Neural cell (in vitro differentiated cells): ENCODE measurements around the gene HDC.

ENCODE experiments used
- CTCF ChIP-seq: fragments of 450-650 bp; IDR thresholded peaks from 2 replicates; pipeline ENCODE4 v1.5.1; 2014; ENCODE audit warnings: antibody characterized with exemption, mild to moderate bottlenecking, moderate library complexity; ENCODE audit not compliant: poor library complexity, severe bottlenecking
- EP300 ChIP-seq: fragments of 450-650 bp; conservative IDR thresholded peaks from 2 replicates; pipeline ENCODE4 v1.6.1; 2014; ENCODE audit warnings: antibody characterized with exemption, mild to moderate bottlenecking, moderate library complexity; ENCODE audit not compliant: poor library complexity, severe bottlenecking
- EZH2 ChIP-seq: fragments of 200-600, 300-800 bp; shearing (Covaris generic), sonication (generic); IDR thresholded peaks from 2 replicates; pipeline ENCODE4 v1.6.1; 2014; ENCODE audit warnings: antibody characterized with exemption, low read length, borderline replicate concordance, mild to moderate bottlenecking; ENCODE audit not compliant: insufficient read depth, poor library complexity, severe bottlenecking
- POLR2AphosphoS5 ChIP-seq: IDR thresholded peaks from 2 replicates; pipeline ENCODE4 v1.6.1; 2012
- RAD21 ChIP-seq: fragments of 450-650 bp; conservative IDR thresholded peaks from 2 replicates; pipeline ENCODE4 v1.6.1; 2014; ENCODE audit warnings: antibody characterized with exemption, mild to moderate bottlenecking, moderate library complexity
- REST ChIP-seq: IDR thresholded peaks from 2 replicates; pipeline ENCODE4 v1.6.1; 2012; ENCODE audit warnings: borderline replicate concordance
- SMC3 ChIP-seq: fragments of 450-650 bp; conservative IDR thresholded peaks from 2 replicates; pipeline ENCODE4 v1.6.1; 2014; ENCODE audit warnings: antibody characterized with exemption, mild to moderate bottlenecking, moderate library complexity; ENCODE audit not compliant: poor library complexity

DNA sequence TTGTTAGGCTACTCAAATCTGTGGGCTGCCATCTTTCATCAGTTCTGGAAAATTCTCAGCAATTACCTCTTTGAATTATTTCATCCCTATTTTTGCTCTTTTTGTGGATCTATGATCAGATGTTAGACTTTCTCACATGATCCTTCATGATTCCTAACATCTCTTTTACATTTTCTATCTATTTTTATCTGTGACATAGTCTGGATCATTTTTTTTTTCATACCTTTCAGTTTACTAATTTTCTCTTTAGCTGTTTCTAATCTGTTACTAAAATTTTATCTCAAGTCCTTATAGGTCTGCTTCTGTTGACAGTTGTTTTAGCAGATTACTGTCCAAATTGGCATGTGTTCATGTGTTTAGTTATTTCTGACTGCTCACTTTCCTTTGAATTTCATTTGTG lies 42.3 kb upstream of the HDC start:
- TF ChIP-seq CTCF (no peak), POLR2AphosphoS5 (no peak), RAD21 (no peak), REST (no peak), EP300 (no peak), EZH2 (no peak), SMC3 (no peak)
